ENCODE results near the gene ACOX2. TPM values are rescaled to one million over a fixed set of nuclear protein-coding genes. Genes with fewer than 3 reads are reported as not detected.

ACOX2 gene
- total RNA-seq, 1 experiment from 2014 or later: 12.8 TPM

- no peak overlapping the region for H2AFZ ChIP-seq (ENCODE audit: low read depth, low read length, poor library complexity, severe bottlenecking)
- H3K4me2 ChIP-seq (ENCODE audit: low read length): no peak overlapping the region
- no peaks in the 10 kb centered on the region for H4K20me1 ChIP-seq (ENCODE audit: insufficient read depth)
- H3K27ac ChIP-seq (ENCODE audit: low read depth, low read length): no peak overlapping the region
- no peaks in the 10 kb centered on the region for H3K27me3 ChIP-seq (ENCODE audit: insufficient read depth, low read length)
- TF ChIP-seq YY1 (IDR thresholded peaks at IDR 0.05; ENCODE audit: extremely low read depth, insufficient replicate concordance, low read depth, low read length): no peak
- TF ChIP-seq ZBTB33 (IDR thresholded peaks at IDR 0.05; ENCODE audit: extremely low read depth, insufficient replicate concordance, low read length): no peak
- no peak for TF ChIP-seq ZNF274 (IDR thresholded peaks at IDR 0.05; ENCODE audit: low read depth, low read length)
- TF ChIP-seq REST (IDR thresholded peaks at IDR 0.05; ENCODE audit: low read depth): no peak
- no peak for TF ChIP-seq EGR1 (IDR thresholded peaks at IDR 0.05; ENCODE audit: low read depth)
- no peak for TF ChIP-seq ATF3 (IDR thresholded peaks at IDR 0.05)
- ChIA-PET RAD21 (ENCODE audit: low non-redundant PET in 1 of 2, low total read pairs in 2 of 2, uncharacterized antibody in 2 of 2, unreplicated experiment in 2 of 2) (no interaction called here), CTCF (interaction anchor here (1.3 kb wide), 1 partner anchor 55 kb away, joined by 5 read pairs; no protein-coding TSS in a partner anchor), POLR2A (no interaction called here)
- no peaks in the 10 kb centered on the region for H3K79me2 ChIP-seq (ENCODE audit: insufficient read depth, low read length)
- H3K4me3 ChIP-seq (replicated peaks in 1 of 2; ENCODE audit: low read depth in 1 of 2, low read length in 2 of 2): no peak overlapping the region
- no TSS peak for BruUV-seq (replicated peaks)
- ATAC-seq (no peak), DNase-seq (ENCODE audit: low read depth, low spot score) (no peak)
- peaks cover 0 to 10% of the 10 kb centered on the region in 2 experiments; a peak in 1 of 4 replicates for H3K4me1 ChIP-seq (ENCODE audit: control insufficient read depth in 1 of 2, insufficient read depth in 2 of 2, low read length in 2 of 2)
- no peaks in the 10 kb centered on the region for H3K9me2 ChIP-seq (ENCODE audit: insufficient read depth)
- no peak overlapping the region for H3K9ac ChIP-seq (ENCODE audit: low read length)
- no peaks in the 10 kb centered on the region for H3K36me3 ChIP-seq (ENCODE audit: control insufficient read depth in 1 of 2, insufficient read depth in 2 of 2, low read length in 2 of 2)
- H3K9me3 ChIP-seq (ENCODE audit: control insufficient read depth in 1 of 2, insufficient read depth in 1 of 2, low read depth in 1 of 2, low read length in 2 of 2): no peaks in the 10 kb centered on the region
- intact Hi-C loops (cut with micrococcal nuclease): no loop called here
These were observed 37.7 kb upstream of the ACOX2 start for GRCh38 chr3:58574682-58575081.
